Activated CD8-positive, alpha-beta memory T cell treated with anti-CD3 and anti-CD28 coated beads for 4 hours (primary cell): Measurements from ENCODE around the gene EIF4ENIF1.
"Not testable (repeated sequence)": the region's sequence is repeated elsewhere in the genome, so short reads cannot be mapped to it uniquely, and the experiment has no call there.

Source experiments
- DNase-seq, 2 donors: peaks; one replicate each; pipeline ENCODE4 v3.0.0-alpha.2; 2020; ENCODE audit warnings: low read depth in 2 of 2

EIF4ENIF1 gene

DNA sequence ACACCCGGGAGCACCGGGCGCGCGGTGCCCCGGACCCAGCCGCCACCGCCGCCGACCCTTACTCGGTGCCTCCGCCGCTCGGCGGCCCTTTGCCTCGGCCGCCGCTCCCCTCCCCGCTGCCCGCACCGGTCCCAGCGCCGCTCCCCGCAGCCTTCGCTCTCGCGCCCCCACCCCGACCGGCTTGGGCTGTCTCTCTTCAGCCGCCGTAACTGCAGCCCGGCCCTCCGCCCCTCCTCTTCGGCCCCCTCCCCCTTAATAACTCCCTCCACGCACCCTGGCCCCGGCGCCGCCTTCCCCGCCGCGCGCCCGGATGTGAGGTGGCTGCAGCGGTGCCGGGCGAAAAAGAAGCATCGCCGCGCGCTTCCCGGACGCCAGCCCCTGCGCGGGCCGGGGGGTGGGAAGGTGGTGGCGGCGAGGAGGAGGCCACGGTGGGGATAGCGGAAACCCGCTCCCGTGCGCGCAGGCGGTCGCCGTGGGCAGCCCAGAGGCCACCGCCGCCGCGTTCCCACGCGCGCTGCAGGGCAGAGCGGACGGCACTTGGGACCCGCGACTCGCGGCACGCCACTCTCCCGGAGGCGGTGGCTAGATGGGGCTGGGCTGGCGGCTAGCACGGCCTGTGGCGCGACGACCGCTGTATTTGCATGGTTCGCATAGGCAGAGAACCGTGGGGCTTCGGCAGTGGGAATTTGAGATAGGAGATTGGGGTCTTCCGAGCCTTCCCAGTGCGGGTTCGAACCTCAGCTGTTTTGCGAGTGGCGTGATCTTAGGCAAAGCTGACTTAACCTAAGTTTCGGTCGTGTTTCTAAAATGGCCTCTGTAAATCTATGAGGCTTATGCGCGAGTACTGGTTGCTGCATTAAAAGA lies at the start of gene EIF4ENIF1:
Gene EIF4ENIF1 (minus strand): TSS at position 211 of the 864 bp plus-strand sequence. CDS start 1,124 bp downstream, outside the sequence.
- peak; percentile 62 to 63 for DNase-seq

- no peak for DNase-seq
These were observed 49.2 kb upstream of the EIF4ENIF1 start for GRCh38 chr22:31538815-31539214.

DNA sequence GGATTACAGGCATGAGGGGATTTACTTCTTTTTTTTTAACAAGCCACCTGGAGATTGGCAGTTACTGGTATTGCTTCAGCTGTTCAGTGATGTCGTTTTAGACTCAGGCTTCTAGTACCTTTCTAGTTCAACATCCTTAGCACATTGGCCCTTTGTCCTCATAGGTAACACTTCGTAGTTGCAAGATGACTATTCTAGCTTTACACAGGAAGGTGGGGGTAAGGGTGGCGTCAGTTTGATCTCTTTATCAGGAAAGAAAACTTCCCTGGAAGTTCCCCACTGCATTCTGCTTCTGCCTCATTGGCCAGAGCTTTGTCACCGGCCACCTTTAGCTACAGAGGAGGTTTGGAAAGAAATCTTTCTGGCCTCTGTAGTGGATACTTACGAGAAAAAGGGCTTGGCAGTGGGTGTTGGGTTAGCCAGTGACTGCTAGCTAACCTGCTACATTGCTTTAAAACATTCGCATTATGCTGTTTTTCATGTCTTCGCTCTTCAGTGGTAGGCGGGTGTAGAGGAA lies 47.4 kb upstream of the EIF4ENIF1 start:
- DNase-seq, result no peak

GRCh38 chr22:31533374-31533773 lies 43.7 kb upstream of the EIF4ENIF1 start:
- no peak for DNase-seq

DNA sequence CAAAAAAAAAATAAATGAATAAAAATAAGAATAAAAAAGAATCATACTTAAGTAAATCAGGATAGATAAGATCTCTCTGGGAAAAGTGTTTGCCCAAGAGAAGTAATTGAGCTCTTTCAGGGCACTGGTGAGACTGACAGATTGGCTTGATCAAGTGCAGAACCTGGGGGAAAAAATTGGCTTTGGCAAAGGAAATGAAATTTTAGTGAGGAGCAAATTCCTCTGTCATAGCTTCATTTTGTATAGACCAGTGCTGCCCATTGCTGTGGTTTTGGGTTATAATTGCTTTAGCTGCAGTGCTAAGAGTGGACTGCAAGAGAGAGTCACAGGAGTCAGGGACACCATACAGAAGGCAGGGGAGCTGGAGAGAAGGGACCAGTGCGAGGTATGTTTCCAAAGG lies 42.4 kb upstream of the EIF4ENIF1 start:
- no peak for DNase-seq

DNA sequence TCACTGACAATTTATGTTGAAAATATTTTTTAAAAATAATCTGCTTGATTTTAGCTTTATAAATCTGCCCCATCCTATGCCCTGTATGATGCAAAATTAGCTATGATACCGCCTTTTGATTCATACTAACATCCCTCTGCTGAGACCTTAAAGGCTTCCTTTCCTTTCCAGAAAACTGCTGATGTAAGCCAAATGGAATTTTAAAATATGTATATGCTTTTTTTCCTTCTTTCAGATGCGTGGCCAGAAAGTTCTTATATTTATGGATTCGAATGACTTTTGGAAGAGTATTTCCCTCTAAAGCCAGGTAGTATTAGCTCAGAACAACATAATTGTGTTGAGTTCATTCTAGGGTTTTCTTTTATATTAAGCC lies 41.2 kb upstream of the EIF4ENIF1 start:
- DNase-seq, result no peak

- DNase-seq, result no peak
These were observed 36.6 kb upstream of the EIF4ENIF1 start for GRCh38 chr22:31526270-31526669.

- DNase-seq, result not testable (repeated sequence)
These were observed 34.5 kb upstream of the EIF4ENIF1 start for GRCh38 chr22:31524132-31524531.

GRCh38 chr22:31520051-31520450 lies 30.4 kb upstream of the EIF4ENIF1 start:
- no peak for DNase-seq

DNA sequence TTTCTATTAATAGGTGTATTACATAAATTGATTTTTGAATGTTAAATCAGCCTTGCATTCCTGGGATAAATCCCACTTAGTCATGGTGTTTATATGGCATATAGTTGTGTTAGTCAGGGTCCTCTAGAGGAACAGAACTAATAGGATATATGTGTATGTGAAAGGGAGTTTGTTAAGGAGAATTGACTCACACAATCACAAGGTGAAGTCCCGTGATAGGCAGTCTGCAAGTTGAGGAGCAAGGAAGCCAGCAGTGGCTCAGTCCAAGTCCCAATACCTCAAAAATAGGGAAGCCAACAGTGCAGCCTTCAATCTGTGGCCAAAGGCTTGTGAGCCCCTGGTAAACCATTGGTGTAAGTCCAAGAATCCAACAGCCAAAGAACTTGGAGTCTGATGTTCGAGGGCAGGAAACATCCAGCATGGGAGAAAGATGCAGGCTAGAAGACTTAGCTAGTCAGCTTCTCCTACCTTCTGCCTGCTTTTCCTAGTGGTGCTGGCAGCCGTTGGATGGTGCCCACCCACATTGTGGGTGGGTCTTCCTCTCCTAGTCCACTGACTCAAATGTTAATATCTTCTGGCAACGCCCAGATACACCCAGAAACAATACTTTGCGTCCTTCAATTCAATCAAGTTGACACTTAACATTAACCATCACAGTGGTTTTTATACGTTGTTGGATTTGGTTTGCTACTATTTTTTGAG lies 19.6 kb upstream of the EIF4ENIF1 start:
- DNase-seq, result no peak

DNA sequence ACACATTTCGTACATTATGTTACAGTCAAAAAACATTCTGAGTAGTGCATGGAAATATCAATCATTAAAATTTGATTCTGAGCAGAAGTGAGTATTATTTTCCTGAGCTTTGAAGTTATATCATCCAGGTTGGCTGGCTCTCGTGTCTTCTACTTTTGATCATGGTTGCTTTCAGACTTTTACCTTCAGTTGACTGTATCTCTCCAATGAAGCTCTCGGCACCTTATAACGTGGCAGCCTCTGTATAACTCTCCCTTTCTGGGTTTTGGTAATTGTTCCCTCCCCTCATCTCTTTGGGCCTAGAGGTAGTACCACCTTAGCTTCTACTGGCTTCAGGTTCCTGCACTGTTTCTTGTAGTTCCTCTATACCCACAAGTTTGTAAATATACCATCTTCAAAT lies 18.9 kb upstream of the EIF4ENIF1 start:
- no peak for DNase-seq

- not testable (repeated sequence) for DNase-seq
These were observed 17.9 kb upstream of the EIF4ENIF1 start for GRCh38 chr22:31507517-31507916.

- no peak for DNase-seq
These were observed 14.6 kb upstream of the EIF4ENIF1 start for GRCh38 chr22:31504282-31504681.

DNA sequence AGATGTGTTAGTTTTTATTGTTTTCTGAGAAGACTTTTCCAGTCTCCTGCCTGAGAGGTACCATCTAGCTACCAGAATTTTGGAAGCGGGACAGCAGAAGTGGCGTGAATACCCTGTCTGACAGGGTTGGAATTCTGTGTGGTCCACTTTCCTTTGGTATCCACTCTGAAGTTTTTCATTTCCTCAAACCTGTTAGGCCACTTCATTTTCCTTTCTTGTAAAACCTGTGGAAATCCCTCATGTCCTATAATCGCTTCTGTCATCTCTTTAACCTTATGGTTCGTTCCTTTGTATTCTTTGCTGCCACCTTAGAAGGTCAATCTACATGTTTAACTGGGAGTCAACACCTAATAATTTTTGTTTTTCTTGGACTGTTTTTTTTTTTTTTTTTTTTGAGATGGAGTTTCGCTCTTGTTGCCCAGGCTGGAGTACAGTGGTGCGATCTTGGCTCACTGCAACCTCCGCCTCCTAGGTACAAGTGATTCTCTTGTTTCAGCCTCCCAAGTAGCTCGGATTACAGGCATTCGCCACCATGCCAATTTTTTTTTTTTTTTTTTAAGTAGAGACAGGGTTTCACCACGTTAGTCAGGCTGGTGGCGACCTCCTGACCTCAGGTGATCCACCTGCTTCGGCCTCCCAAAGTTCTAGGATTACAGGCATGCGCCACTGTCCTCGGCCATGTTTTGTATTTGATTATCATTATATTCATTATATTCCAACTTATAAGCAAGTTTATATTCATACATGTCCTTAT lies 13.7 kb upstream of the EIF4ENIF1 start:
- no peak for DNase-seq

DNA sequence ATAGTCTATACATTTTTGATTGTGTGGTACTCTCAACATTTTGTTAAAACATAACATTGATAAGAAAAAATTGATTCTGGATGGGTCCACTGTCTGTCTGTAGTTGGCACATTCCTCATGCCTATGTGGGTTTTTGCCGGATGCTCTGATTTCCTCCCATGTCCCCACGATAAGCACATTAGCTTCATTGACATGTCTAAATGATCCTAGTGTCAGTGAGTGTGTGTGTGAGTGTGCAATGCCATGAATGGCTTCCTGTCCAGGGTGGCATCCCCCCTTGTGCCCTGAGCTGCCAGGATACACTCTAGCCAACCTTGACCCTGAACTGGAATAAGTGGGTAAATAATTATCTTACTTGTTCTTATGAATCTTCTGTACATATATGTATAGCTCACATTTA lies 12.1 kb upstream of the EIF4ENIF1 start:
- DNase-seq, result no peak

- DNase-seq, result no peak
These were observed 7.7 kb upstream of the EIF4ENIF1 start for GRCh38 chr22:31497148-31497938.

DNA sequence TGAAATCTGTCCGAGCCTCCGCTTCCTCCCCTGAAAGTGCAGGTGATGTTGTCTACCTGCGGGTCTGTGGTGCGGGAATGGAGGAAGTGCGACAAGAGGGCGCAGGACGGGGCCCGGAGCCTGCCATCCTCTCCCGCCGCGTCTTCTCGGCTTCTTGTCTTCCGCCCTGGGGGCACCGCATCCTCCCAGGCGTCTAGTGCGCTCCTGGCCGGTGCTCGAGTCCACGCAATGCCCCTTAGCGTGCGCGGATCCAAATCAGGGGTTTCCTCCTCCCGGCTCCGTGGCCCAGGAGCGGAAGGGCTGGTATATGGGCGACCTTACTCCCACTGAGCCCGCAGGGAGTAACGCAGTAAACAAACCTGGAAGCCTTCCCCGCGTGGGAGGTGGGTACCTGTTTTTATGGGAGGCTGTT lies 7.1 kb upstream of the EIF4ENIF1 start:
- DNase-seq, result peak in 1 of 2 donors; percentile 3

DNA sequence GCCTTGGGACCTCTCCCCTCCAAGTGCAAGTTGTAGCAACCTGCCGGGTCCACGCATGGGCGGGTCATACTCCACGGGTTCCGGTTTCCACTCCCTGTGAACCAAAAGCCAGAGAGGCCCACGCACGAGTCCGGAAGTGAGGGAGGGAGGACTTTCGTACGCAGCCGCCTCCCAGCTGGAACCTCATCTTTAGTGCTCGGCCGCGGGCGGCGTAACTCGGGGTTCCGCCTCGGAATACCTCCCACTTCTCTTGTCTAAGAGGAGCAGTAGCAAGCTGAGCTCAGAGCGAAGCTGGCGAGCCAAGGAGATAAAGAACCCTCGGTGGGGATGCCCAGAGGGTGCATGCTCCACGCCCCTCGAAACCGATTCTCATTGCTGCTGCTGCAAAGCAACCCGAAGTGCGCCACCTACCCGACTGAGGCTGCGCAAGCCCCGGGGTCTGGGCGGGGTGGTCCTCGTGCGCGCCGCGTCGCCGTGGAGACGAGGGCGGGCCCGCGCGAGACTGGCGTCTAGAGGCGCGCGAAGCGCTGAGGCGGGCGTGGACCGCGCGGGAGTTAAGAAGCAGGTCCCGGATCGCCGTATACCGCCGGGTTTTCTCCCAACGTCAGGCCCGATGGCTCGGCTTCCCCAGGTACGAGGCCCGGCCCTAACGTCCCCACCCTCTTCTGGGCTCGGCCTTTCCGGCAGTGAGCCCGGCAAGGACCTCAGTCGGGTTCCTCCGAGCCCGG lies 6.5 kb upstream of the EIF4ENIF1 start, which contains the start of gene SFI1:
Gene SFI1 (plus strand): TSS at position 530 of the 728 bp plus-strand sequence. CDS start 11,749 bp downstream, outside the sequence.
- peak; percentile 90 to 91 for DNase-seq

DNA sequence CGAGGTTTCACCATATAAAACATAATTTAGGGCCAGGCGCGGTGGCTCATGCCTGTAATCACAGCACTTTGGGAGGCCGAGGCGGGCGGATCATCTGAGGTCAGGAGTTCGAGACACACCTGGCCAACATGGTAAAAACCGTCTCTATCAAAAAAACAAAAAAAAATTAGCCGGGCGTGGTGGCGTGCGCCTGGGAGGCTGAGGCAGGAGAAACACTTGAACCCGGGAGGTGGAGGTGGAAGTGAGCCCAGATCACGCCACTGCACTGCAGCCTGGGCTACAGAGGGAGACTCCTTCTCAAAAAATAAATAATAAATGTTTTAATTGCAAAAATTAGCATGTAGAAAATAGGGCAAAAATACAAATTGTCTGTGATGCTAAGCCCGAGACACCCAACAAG lies 5.7 kb upstream of the EIF4ENIF1 start:
- no peak for DNase-seq

DNA sequence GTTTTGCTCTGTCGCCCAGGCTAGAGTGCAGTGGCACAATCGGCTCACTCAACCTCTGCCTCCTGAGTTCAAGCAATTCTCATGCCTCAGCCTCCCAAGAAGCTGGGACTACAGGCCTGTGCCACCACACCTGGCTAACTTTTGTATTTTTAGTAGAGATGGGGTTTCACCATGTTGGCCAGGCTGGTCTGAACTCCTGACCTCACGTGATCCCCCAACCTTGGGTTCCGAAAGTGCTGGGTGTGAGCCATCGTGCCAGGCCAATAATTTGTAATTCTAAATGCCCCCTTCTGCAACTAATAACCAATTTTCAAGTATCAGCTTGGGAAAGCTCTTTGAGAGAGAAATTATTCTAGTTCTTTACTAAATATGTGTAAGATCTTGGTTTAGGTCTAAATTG lies 3.7 kb upstream of the EIF4ENIF1 start:
- not testable (repeated sequence) for DNase-seq
